ENCODE results near the gene CREG2. TPM values are rescaled to one million over a fixed set of nuclear protein-coding genes. Genes with fewer than 3 reads are reported as not detected.

CREG2 gene
- total and polyA plus RNA-seq, 2 experiments from 2014 or later: 1.7 to 2.6 TPM

- Histone ChIP-seq H4K20me1 (replicated peaks; ENCODE audit: insufficient read depth) (peaks cover 10% of the 10 kb centered on the region), H3F3A (replicated peaks; ENCODE audit: low read depth) (no peaks in the 10 kb centered on the region), H3K79me2 (replicated peaks; ENCODE audit: insufficient read depth) (peaks cover 18% of the 10 kb centered on the region), H3K27ac (ENCODE audit: low read depth) (no peak overlapping the region), H2AFZ (no peak overlapping the region), H3K27me3 (ENCODE audit: insufficient read depth) (peaks cover 11% of the 10 kb centered on the region), H3K36me3 (ENCODE audit: insufficient read depth) (no peaks in the 10 kb centered on the region), H3K4me3 (no peak overlapping the region), H3K4me2 (no peak overlapping the region), H3K4me1 (ENCODE audit: insufficient read depth) (peaks cover 10% of the 10 kb centered on the region), H3K9me2 (ENCODE audit: insufficient read depth) (no peaks in the 10 kb centered on the region)
- DNase-seq (ENCODE audit: low spot score) (no peak), ATAC-seq (no peak)
- peaks cover 3% of the 10 kb centered on the region; the same call in 1 of the 3 replicates for H3K36me3 Mint-ChIP-seq (ENCODE audit: low read depth)
- H3K27ac Mint-ChIP-seq: no peak overlapping the region
- peaks cover 16% of the 10 kb centered on the region for H3K4me1 Mint-ChIP-seq
- TF ChIP-seq REST (IDR thresholded peaks at IDR 0.05; ENCODE audit: unreplicated experiment): no peak
- no peak for TF ChIP-seq CTCF (conservative IDR thresholded peaks at IDR 0.05; ENCODE audit: low read depth in 2 of 2)
- TF ChIP-seq NANOG (IDR thresholded peaks at IDR 0.05; ENCODE audit: borderline replicate concordance): no peak
- no peak for TF ChIP-seq JUNB (IDR thresholded peaks at IDR 0.05; ENCODE audit: unreplicated experiment)
- no peak for TF ChIP-seq EZH2phosphoT487 (IDR thresholded peaks at IDR 0.05; ENCODE audit: unreplicated experiment)
- no peak for TF ChIP-seq ZNF462 (CRISPR knock-in tag; IDR thresholded peaks at IDR 0.05)
- no peak for TF ChIP-seq ETS1 (IDR thresholded peaks at IDR 0.05)
- no peak for TF ChIP-seq CREB1 (CRISPR knock-in tag; IDR thresholded peaks at IDR 0.05; ENCODE audit: low read depth)
- TF ChIP-seq ZNF331 (CRISPR knock-in tag; IDR thresholded peaks at IDR 0.05; ENCODE audit: low read depth): no peak
- TF ChIP-seq EZH2 (IDR thresholded peaks at IDR 0.05; ENCODE audit: low read depth, unreplicated experiment): no peak
- no peak for TF ChIP-seq STAT1 (IDR thresholded peaks at IDR 0.05; ENCODE audit: unreplicated experiment)
- TF ChIP-seq ZNF114 (CRISPR knock-in tag; IDR thresholded peaks at IDR 0.05): no peak
- TF ChIP-seq POLR2AphosphoS5 (IDR thresholded peaks at IDR 0.05; ENCODE audit: low read depth): no peak
- no peak overlapping the region for H3K4me3 Mint-ChIP-seq
- peaks cover 4% of the 10 kb centered on the region for H3K27me3 Mint-ChIP-seq (ENCODE audit: insufficient read depth, low read depth, poor library complexity)
- no peaks in the 10 kb centered on the region for H3K9me3 Mint-ChIP-seq
Measured at GRCh38 chr2:101311696-101312017, 75.6 kb downstream of the CREG2 start.

Measured in GM23338 (cell line).